AG04450 (cell line): ENCODE results near the gene TCEA3. TPM values are rescaled to one million over a fixed set of nuclear protein-coding genes. Genes with fewer than 3 reads are reported as not detected.
"Not testable (repeated sequence)": the region's sequence is repeated elsewhere in the genome, so short reads cannot be mapped to it uniquely, and the experiment has no call there.

Experiments
- CTCF ChIA-PET: fragments of 300-600, 350-600 bp; formaldehyde crosslinking; extraction: SDS; loops from one replicate; lab custom pipeline; 2022; ENCODE audit warnings: antibody characterized with exemption, inconsistent platforms; lab: Charles Lee
- POLR2A ChIA-PET: fragments of 350-600 bp; formaldehyde crosslinking; extraction: SDS; loops from one replicate; lab custom pipeline; 2021; ENCODE audit warnings: antibody characterized with exemption, inconsistent platforms; lab: Yijun Ruan, JAX
- DNase-seq: peaks from one replicate; pipeline ENCODE4 v3.0.0-alpha.2; 2011; ENCODE audit warnings: low read depth, low spot score
- H3K27ac ChIP-seq: one replicate; pipeline ENCODE4 v1.5.1; 2012; ENCODE audit warnings: low read depth, low read length, control low read depth
- H3K27me3 ChIP-seq: one replicate; pipeline ENCODE4 v1.6.0; 2012; ENCODE audit warnings: low read length; ENCODE audit not compliant: control insufficient read depth, insufficient read depth
- H3K4me3 ChIP-seq: 2 replicates; pipeline ENCODE4 v1.5.1; 2011; ENCODE audit warnings: mild to moderate bottlenecking, low read depth, low read length, control low read depth
- H3K9me3 ChIP-seq: 2 replicates; pipeline ENCODE4 v1.5.1; 2012; ENCODE audit warnings: low read length; ENCODE audit not compliant: control insufficient read depth, insufficient read depth
- CTCF ChIP-seq: IDR thresholded peaks from 2 replicates; pipeline ENCODE4 v1.5.1; 2011; ENCODE audit warnings: low read depth, low read length, control low read depth, inconsistent platforms
- polyA plus RNA-seq: library from polyadenylated mRNA; depleted of rRNA; stranded (reverse); fragments of >200 nt; gene quantifications from 2 replicates; pipeline ENCODE4 v1.2.3, GENCODE V29; 2011

Gene TCEA3
- polyA plus RNA-seq, 1 experiment: 14.7 TPM

- no peak for DNase-seq
- CTCF ChIA-PET: interaction anchor here (0.8 kb wide), 1 partner anchor 23 kb away, joined by 3 read pairs; no protein-coding TSS in a partner anchor
- Histone ChIP-seq H3K4me3 (no peak overlapping the region), H3K27me3 (no peaks in the 10 kb centered on the region), H3K27ac (no peak overlapping the region), H3K9me3 (peaks cover 7% of the 10 kb centered on the region)
- TF ChIP-seq CTCF: no peak
- POLR2A ChIA-PET: no interaction called here
Measured at GRCh38 chr1:23380719-23381118, 43.8 kb downstream of the TCEA3 start.

DNA sequence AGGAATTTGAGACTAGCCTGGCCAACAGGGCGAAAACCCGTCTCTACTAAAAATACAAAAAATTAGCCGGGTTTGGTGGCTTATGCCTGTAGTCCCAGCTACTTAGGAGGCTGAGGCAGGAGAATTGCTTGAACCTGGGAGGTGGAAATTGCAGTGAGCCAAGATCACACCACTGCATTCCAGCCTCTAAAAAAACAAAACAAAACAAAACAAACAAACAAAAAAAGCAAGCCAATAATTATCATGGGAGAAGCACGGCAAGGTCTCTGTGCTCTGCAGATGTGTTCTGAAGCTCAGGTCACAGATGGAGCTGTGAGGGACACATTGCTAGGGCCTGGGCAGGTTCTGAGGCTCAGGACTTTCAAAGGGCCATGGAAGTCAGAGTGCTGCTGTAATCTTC lies 44.3 kb downstream of the TCEA3 start:
- H3K27me3 ChIP-seq, H3K27ac ChIP-seq, H3K4me3 ChIP-seq, H3K9me3 ChIP-seq, DNase-seq, POLR2A ChIA-PET: not testable (repeated sequence)
- CTCF ChIA-PET: interaction anchor here (0.8 kb wide), 1 partner anchor 23 kb away, joined by 3 read pairs; no protein-coding TSS in a partner anchor

DNA sequence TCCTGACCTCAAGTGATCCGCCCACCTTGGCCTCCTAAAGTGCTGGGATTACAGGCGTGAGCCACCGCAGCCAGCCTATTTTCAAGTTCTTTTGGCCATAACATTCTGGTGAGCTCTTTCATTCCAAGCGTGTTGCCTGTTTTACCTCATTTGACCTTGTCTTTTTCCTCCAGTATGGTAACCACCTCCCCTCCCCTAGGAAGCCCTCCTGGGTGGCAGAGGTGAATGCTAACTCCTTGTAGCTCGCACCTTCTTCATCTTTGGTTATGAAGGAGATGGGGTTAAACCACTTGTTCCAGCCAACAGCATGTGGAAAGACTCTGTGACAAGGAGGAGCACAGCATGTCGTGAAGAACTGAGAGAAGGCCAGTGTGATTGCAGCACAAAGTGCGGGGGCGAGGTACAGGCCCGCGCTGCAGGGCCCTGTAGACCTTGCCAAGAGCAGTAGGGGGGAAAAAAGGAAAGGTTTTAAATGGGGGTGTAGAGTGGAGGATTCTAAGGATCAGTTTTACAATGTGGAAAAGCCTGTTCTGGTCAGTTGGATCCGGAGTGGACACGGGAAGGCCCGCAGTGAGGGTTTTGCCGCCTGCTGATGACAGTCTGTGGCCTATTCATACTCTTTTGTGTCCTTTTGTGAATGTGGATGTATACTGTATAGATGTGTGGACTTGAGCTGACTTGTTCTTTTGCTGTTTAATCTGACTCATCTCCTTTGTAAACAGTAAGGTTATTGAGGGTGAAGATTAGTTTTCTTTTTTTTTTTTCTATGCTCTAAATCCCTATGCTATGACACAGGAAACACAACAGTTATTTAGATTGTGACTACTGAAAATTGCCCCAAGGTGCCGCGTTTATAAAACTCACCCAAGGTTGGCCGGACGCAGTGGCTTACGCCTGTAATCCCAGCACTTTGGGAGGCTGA lies 47.4 kb downstream of the TCEA3 start:
- ChIA-PET CTCF (interaction anchor here (0.7 to 2.3 kb wide), 2 partner anchors 26 to 94 kb away, joined by 3 to 9 read pairs; no protein-coding TSS in a partner anchor), POLR2A (interaction anchor here (1.0 to 1.6 kb wide), 3 partner anchors 9 to 45 kb away, joined by 6 to 12 read pairs (median 6); partner anchors contain the start of gene HNRNPR)
- no peak for DNase-seq
- no peak for TF ChIP-seq CTCF
- no peak overlapping the region for H3K4me3 ChIP-seq
- H3K9me3 ChIP-seq: no peaks in the 10 kb centered on the region
- no peaks in the 10 kb centered on the region for H3K27me3 ChIP-seq
- H3K27ac ChIP-seq: peak overlapping the region; percentile 90

GRCh38 chr1:23374079-23374735 lies 50.3 kb downstream of the TCEA3 start:
- CTCF ChIA-PET: interaction anchor here (1.6 kb wide), 1 partner anchor 30 kb away, joined by 5 read pairs; no protein-coding TSS in a partner anchor
- H3K27ac ChIP-seq, H3K27me3 ChIP-seq, H3K4me3 ChIP-seq, POLR2A ChIA-PET, DNase-seq, H3K9me3 ChIP-seq: not testable (repeated sequence)

DNA sequence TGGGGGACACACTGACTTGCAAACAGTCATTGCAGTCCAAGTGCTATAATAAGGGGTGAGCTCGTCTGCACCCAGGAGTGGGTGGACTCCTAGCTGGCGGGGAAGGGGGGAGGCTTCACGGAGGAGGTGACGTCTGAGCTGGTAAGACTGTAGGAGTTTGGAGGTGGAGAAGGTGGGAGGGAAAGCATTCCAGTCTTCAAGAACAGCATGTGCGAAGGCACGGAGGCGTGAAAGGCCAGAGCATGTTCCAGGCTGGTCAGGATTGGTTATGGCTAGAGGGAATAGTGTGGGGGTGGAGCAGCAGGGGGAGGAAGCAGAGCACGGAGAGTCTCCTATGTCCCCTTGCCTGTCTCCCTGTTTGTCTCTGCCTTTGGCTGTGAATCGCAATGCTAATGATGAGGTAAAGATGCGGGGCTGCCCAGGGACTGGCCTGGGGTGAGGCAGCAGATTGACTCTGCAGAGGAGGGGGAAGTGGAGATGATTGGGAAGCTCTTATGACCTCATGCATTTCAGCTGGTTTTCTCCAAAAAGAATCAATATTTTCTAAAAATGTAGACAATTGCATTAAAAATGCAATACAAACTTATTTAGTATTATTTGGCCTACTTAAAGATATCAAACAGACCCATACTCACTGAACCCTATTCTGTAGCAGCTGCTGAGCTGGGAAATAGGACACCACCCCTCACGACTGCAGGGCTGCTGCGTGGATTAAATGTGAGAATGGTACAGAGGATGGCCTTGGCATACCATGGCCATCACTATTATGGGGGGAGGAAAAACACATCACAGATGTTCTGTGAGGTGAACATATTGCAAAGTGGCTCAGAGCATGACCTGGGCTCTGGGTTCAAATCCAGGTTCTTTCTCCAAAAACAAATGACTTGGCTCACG lies 52.3 kb downstream of the TCEA3 start:
- ChIA-PET CTCF (interaction anchor here (1.4 kb wide), 1 partner anchor 32 kb away, joined by 4 read pairs; no protein-coding TSS in a partner anchor), POLR2A (interaction anchor here (0.5 to 1.8 kb wide), 2 partner anchors 28 to 32 kb away, joined by 5 read pairs; partner anchors contain the start of gene HNRNPR)
- Histone ChIP-seq H3K27me3 (no peaks in the 10 kb centered on the region), H3K27ac (no peak overlapping the region), H3K4me3 (no peak overlapping the region), H3K9me3 (peaks cover 4% of the 10 kb centered on the region)
- TF ChIP-seq CTCF: no peak
- no peak for DNase-seq
